GM21576 (cell line): ENCODE results near the gene PTPRU.
A peak's percentile ranks its signal among the peaks of the same experiment; 100 is the strongest.
"Not testable (repeated sequence)": the region's sequence is repeated elsewhere in the genome, so short reads cannot be mapped to it uniquely, and the experiment has no call there.

Experiments used
- ATAC-seq: cut with Tn5 transposase; IDR thresholded peaks from one replicate; pipeline ENCODE4 v1.9.1; 2021; ENCODE audit warnings: mild to moderate bottlenecking, moderate library complexity; ENCODE audit not compliant: unreplicated experiment

Gene PTPRU

DNA sequence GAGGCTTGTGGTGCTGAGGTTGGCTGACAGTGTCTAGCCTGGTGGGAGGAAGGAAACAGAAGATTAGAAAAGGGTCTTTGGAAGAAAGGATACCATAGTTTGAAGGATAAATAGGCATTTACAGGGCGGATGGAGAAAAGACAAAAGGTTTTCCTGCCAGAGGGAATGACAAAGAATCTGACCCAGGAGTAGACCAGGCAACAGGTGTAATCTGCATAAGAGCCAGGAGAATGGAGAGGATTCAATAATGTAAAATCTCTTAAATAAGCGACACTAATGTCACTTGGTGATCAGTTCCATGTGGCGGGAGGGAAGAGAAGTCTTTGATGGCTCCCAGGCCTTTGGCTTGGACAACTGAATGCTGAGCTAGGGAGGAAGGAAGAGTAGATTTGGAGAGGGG is 15.0 kb upstream of the PTPRU start:
- ATAC-seq = no peak

DNA sequence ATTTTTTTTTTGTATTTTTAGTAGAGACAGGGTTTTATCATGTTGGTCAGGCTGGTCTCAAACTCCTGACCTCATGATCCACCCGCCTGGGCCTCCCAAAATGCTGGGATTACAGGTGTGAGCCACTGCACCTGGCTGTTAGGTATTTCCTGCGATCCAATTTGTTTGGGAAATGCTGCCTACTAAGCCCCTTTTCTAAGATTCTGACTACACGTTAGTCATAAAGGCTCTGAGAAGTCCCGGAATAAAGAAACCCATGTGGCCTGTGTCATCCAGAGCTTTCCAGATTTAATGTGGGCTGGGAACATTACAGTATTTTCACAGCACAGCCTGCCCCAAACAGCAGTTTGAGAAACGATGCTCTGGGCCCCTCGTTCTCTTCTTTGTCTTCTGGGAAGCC is 14.1 kb upstream of the PTPRU start:
- not testable (repeated sequence) for ATAC-seq

DNA sequence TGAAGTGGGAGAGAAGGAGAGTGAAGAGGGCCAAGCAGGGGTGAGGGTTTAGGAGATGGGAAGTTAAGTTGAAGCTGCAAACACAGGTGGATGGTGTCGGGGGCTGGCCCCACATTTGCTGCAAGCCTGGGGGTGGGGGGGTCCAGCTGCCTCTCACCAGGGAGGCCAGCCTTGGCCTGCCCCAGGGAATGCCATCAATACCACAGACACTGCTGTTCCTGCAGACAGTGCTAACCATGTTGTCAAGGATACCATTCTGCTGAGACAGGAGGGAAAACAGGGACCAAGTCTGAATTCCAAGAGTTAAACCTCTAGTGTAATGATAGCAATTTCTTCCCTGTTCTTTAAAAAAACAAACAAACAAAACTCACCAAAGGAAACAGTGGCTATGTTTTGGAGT is 13.6 kb upstream of the PTPRU start:
- ATAC-seq = no peak

DNA sequence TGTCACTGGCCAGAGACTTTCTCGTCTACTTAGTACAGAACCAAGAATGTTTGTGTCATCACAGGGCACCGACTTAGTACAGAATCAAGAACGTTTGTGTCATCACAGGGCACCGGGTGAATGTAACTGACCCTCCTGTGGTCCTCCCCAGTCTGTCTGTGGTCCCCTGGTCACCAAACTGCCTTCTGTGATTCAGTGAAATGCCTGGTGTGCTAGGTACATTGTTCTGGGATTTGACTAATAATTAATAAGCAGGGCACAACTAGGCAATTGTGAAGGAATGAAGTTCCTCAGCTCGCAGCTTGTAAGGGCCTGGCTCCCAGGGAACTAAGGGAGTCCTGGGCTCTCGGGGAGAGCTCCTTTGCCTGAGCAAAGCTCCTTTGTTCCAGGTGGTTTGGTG is 12.8 kb upstream of the PTPRU start:
- ATAC-seq = no peak

DNA sequence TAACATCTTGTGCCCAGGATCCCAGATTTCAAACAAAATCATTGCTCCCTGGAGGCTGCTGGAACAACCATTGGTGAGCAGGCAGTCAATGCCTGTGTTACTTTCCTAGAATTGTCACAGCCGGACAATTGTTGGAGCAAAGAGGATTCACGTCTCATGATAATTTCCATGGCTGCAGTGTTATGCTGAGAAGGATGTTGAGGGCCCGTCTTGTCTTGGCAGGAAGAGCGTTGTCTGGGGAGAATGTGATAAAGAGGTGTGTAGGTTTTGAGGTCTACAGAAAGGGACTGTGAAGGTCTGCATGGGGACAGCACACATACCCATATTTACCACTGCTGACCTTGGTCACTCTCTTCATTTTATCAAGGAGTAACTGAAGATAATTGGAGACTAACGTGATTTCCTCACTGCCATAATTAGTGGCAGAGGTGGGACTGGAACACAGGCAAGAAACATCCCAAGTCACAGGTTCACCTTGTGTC is 11.9 kb upstream of the PTPRU start:
- ATAC-seq = no peak

DNA sequence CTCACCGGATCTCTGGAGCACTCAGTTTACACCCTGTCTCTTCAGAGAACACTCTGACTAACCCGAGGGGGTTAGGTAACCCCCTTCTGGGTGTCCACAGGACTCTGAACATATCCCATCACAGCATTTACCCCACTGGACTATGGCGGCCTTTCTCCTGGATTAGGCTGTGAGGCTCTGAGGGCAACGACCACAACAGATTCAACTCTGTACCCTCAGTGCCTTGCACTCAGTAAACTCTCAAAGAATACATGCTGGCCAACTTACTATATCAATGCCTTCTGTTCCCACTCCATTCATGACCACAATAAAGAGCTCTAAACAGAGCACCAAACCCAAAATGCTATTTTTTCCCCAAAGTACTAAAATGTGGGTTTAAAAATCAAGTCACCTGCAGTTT is 11.0 kb upstream of the PTPRU start:
- no peak for ATAC-seq

DNA sequence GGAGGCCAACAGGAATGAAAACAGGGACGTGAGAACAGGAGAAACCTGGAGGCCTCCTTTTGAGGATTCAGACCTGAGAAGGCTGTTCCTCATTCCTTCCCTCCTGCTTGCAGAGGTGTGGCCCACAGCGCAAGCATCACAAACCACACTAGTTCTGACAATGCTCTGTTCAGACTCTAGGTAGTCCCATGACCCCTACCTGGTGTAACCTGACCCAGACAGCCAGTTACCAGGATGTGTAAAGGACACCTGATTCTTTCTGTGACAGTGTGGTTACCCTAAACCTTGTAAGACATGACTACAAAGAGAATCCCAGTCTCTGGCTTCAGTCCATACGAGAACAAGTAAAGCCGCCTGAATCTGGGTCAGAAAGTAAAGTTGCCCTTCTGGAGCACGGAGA is 8.8 kb upstream of the PTPRU start:
- no peak for ATAC-seq

DNA sequence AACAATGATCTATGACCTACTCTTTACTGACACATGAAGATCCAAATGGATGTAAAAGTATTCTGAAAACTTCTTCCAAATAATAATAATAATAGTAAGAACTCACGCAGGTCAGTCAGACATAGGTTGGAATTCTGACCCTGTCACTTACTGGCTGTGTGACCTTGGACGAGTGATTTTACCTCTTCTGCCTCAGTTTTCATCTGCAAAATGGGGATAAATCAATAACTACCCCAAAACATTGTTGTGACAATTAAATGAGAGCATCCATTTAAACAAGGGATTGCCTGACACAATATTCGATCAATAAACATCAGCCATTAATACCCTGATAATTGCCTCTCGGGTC is 6.1 kb upstream of the PTPRU start:
- ATAC-seq = no peak

DNA sequence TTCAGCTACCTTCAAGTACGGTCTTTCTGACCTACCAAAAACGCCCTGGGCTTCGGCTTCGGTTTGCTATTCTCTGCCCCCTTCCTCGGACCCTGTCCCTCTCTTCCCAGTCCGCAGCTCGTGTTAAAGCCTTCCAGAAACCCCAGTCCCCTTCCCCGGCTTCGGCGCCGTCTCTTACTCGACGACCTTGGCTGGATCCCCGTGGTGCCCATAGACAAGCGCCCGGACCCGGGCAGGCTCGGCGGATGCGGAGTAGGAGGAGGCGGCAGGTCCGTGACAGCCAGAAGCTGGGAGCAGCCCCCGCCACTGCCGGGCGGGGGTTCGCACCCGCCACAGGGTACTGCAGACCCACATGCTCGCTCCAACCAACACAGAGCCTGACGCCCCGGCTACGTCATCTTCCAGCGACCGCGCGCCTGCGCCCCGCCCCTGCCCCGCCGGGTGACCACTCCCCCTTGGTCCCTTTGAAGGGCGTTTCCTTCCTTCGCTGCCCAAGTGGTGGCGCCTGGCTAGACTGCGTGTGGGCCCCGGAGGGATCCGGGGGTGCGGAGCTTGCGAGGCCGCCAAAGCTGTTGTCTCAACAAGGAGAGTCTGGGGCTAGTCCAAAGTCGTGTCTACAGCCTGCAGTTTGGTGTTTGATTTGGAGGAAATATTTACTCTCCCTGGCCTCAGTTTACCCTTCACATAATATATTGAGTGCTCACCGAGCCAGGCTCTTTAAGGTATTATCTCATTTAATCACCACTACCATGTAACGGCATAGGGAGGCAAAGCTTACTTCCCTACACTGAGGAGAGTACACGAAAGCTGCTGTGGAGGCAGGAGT is 5.6 kb upstream of the PTPRU start, which contains the start of gene MECR:
Gene MECR (minus strand): TSS at position 382 of the 826 bp plus-strand sequence. CDS start 28 bp downstream, at position 354.
- ATAC-seq = peak; percentile 81

DNA sequence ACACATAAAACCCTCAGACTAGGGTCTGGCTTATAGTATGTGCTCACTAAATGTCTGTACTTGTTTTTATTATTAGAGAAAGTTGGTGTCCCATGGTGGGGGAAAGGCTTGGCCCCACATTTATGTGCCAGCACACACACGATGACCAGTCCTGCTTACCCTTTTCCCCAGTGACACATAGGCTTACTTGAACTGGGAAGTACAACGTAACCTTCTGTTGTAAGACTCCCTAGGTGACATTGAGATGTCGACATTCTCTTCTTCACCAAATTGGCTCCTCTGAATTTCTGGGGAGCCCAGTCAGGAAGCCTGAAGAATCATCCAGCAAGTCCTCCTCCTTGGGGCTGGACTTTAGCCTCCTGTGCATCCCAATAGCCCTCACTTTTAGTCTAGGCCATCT is 3.9 kb upstream of the PTPRU start:
- ATAC-seq = no peak

DNA sequence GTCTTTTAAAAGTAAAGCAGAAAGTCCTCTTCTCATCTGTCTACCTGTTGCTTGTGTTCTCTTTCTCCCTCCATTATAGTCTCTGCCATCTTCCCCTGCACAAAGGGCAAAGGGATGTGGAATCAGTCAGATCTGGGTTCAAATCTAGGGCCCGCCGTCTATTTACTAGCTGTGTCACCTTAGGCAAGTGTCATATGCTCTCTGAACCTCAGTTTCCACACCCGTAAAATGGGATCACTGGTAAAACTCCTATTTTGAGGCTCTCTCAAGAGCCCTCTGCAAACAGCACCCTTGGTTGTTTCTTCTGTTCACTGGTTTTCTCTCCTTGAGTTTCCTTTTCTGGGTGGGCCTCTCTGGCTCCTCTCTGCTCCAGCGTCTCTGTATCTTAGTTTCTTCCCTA is 2.6 kb upstream of the PTPRU start:
- no peak for ATAC-seq

DNA sequence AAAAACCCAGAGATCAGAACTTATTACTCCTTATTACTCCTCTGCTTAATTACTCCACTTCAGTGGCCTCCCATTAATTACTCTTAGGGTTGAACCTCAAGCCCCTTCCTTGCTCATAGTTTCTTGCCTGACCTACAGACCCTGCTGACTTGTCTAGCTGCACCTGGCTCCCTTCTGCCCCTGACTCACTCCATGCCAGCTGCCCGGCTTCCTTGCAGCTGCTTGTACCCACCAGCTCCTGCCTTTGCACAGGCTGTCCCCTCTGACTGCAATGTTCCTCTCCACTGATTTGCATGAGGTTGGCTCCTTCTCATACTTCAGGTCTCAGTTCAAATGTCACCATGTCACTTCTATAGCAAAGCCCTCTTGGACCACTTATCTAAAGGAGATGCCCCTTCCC is 1.9 kb upstream of the PTPRU start:
- ATAC-seq = no peak

DNA sequence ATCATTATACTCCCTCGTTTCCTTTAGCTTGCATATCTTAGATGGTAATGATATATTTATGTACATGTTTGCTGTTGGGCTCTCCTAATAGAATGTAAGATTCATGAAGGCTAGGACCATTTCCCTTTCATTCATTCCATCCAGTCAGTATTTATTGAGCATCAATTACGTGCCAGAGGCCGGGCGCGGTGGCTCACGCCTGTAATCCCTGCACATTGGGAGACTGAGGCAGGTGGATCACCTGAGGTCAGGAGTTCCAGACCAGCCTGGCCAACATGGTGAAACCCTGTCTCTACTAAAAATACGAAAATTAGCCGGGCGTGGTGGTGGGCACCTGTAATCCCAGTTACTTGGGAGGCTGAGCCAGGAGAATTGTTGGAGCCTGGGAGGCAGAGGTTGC is 1.4 kb upstream of the PTPRU start:
- ATAC-seq = not testable (repeated sequence)

DNA sequence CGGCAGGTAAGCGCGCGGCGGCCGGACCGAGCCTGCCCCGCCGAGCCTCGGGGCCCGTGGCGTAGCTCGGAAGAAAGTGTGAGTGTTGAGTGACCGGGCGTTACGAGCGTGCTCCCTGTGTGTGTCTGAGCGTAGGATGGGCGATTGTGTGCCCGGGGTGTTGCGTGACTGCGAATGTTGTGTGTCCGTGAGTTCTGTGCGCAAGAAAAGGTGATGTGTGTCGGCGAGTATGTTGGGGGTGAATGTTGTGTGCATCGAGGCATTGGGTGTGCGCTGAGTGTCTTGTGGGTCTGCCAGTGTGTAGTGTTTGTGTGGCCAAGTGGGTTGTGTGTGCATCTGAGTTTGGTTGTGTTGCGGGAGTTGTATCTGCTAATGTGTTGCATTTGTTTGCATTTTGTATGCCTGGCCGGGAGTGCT is 398 bp downstream of the PTPRU start:
- no peak for ATAC-seq

DNA sequence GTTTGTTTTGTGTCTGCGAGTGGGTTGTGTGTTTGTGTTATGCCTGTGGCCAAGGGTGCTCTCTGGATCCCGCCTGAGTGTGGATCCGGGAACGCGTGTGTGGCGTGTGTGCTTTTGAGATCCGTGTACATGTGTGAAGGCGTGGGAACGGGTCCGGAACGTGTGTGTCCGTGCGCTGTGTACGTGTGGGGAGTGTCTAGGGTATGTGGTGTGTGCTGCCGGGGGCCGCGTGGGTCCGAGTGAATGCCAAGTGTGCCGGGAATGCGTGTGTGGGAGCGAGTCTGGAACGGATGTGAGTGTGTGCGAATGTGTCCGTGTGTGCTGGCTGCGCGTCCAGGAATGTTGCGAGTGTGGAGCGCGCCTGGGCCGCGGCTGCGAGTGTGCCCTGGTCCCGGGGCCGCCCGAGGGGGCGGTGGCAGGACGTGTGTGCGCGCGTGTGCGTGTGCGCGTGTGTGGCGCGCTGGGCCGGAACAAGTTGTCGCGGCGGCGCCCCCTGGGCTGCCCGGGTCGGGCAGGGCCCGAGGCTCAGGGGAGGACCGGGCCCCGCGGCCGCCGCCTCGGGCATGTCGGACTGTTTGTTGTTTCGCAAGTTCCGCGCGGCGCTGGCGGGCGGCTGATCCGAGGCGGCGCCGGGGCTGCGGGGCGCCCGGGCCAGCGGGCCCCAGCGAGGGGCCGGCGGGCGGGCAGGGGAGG is 953 bp downstream of the PTPRU start:
- ATAC-seq = no peak

DNA sequence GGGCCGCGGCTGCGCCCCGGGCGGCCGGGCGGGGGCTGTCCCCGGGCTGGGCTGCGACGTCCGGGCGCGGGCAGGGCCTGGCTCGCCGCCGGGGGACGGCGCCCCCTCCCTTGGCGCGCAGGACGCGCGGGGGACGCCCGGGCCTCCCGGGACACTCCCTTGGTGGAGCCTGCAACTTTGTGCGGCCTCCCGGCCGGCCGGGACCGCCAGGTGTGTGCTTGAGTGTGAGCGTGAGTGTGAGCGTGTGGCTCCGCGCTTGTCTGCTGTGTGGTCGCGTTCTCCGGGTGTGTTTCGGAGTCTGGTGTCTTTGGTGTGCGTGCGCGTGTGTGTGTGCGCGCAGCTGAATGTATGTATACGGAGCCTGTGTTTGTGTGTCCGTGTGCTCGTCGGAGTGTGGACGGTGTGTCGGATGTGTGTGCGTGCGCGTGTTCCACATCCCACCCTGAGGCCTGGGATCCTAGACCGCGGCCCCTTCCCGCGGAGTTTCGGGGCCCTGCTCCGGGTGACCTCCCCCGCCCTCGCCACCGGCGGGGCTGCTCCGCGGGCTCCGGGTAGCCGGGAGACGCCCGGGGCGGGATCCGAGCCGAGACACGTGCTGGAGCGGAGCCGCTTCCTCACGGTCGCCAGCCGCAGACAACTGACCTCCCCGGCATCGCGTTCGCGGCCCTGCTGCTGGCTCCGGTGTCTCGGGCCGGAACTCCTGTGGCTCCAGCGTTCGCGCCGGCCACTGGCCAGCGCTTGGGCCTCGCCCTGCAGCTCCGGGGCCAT is 1.7 kb downstream of the PTPRU start:
- ATAC-seq = no peak

DNA sequence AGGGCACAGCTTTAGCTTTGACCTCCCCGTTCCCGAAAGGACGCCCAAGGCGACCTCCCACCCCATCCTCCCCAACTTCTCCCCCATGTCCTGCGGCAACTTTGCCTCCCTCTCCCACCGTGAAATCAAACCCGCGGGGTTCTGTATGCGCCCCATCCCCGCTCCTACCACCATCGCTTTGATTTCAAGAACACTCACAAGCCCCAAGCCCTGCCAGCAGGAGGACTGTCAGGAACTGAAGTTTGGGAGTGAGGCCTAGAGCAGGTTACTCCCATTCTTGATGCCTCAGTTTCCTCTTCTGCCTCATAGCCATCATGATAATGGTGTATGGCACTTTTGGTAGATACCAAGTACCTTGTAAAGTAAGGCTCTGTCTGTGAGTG is 2.3 kb downstream of the PTPRU start:
- ATAC-seq = no peak

DNA sequence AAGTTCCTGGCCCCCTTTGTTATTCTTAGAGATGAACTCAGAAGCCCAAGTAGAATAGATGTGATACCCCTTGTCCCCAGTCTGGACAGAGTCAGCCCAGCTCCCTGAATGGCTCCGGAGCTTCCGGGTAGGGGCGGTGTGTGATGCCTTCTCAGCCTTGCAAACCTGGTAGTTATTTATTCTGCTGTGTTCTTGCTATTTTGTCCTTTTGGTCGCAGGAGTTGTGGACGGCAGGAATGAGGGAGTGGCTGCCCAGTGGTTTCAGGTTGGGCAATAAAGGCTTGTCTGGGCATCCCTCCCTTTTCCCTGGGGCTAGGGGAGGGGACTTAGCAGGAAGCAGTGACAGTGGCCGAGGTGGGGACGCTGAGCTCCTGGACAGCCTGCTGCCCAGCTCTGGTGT is 2.8 kb downstream of the PTPRU start:
- no peak for ATAC-seq

DNA sequence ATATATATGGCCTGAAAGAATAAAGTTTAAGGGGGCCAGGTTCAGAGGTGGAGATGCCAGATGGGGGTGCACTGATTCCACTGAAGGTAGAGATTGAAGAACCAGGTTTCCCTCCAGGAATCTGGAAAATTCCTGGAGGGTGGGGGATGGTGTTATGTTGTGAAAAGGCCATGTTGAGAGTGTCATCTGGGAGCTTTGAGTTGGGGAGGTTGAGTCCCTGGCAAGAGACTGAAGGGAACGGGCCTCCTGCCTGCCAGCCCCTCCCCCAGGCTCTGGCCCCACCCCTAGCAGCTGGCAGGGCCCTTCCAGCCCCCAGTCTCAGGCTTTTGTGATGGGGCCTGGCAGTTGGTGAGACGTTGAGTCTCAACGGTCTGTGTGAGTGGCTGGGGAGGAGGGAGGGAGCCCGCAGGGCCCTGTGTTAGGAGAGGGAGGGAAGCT is 4.1 kb downstream of the PTPRU start:
- no peak for ATAC-seq

DNA sequence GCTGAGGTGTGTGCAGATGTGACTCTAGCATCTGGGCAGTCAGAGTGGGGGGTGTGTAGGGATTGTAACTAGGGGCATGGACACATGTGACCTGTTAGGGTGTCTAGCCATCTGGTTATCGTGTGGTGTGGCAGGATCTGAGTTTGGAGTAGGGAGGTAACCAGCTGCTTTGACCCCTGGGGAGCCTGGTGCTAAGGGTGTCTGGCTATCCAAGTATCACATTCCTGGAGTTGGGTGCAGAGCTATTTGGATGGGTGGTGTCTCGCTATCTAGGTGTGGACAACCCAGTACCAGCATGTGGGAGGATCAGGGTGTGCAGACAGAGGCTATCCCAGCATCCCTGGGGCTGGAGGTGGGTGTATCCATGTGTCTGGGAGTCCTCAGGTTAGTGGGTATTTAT is 4.7 kb downstream of the PTPRU start:
- ATAC-seq = no peak

DNA sequence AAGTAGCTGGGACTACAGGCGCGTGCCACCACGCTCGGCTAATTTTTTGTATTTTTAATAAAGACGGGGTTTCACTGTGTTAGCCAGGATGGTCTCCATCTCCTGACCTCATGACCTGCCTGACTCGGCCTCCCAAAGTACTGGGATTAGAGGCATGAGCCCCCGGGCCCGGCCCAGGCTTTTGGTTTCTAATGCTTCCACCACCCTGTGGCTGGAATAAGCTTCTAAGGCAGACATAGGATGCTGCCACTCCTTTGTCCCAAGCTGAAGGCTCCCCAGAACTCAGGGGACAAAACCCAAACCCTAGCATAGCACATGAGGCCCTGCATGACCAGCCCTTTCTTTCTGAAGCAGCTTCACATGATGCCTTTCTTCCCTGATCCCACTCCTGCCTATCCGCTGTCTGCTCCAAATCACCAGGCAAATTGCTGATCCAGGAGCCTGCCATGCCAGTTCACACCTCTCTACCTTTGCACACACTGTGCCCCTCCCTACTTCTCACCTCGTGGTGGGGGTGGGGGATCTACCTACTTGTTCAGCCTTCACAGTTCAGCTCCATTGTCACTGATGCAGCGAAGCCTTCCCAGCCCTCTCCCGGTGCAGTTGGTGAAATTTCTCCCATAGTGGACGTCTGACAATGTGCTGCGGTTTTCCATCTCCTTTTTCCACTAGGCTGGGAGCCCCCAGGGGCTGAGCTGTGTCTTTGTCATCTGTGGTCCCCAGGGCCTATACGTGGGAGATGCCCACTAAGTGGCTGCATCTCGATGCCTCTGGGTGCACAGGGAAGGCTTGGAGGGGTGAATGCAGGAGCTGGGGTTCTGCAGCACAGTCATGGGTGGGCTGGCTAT is 6.9 kb downstream of the PTPRU start:
- ATAC-seq = no peak
